HepG2 (cell line): ENCODE results near the gene CHST3. TPM values are rescaled to one million over a fixed set of nuclear protein-coding genes. Genes with fewer than 3 reads are reported as not detected.
A peak's percentile ranks its signal among the peaks of the same experiment; 100 is the strongest.

Source experiments
- BHLHE40 ChIP-seq: IDR thresholded peaks from 2 replicates; pipeline ENCODE4 v1.6.1; 2011; ENCODE audit warnings: low read length, improper control_type of control experiment
- CBFB ChIP-seq: sonication (generic); formaldehyde crosslinking; IDR thresholded peaks from 2 replicates; pipeline ENCODE4 v1.4.0; 2020; ENCODE audit warnings: missing genetic modification reagents
- CBX1 ChIP-seq: IDR thresholded peaks from one replicate; pipeline ENCODE4 v1.6.1; 2016; ENCODE audit warnings: antibody characterized with exemption, low read depth
- CHD2 ChIP-seq: IDR thresholded peaks from 2 replicates; pipeline ENCODE4 v1.6.1; 2011; ENCODE audit warnings: low read depth, low read length, improper control_type of control experiment
- EED ChIP-seq: sonication (generic); formaldehyde crosslinking; IDR thresholded peaks from 2 replicates; pipeline ENCODE4 v1.5.0; 2020; ENCODE audit warnings: mild to moderate bottlenecking, missing genetic modification reagents
- HDAC2 ChIP-seq: sonication (generic); formaldehyde crosslinking; IDR thresholded peaks from 2 replicates; pipeline ENCODE4 v1.4.0; 2020; ENCODE audit warnings: missing genetic modification reagents
- KLF12 ChIP-seq: sonication (generic); formaldehyde crosslinking; IDR thresholded peaks from 2 replicates; pipeline ENCODE4 v1.4.0; 2020; ENCODE audit warnings: missing genetic modification reagents, borderline replicate concordance
- RAD51 ChIP-seq: fragments of 450-650 bp; IDR thresholded peaks from 2 replicates; pipeline ENCODE4 v1.6.1; 2016; ENCODE audit warnings: borderline replicate concordance
- SOX5 ChIP-seq: IDR thresholded peaks from 2 replicates; pipeline ENCODE4 v1.6.1; 2016; ENCODE audit warnings: borderline replicate concordance
- TAF15 ChIP-seq: fragments of 200-400 bp; formaldehyde crosslinking; IDR thresholded peaks from one replicate; pipeline ENCODE4 v1.6.1; 2018; ENCODE audit warnings: mild to moderate bottlenecking, low read depth, low read length; ENCODE audit not compliant: poor library complexity, severe bottlenecking
- ZFP36L1 ChIP-seq: sonication (generic); formaldehyde crosslinking; IDR thresholded peaks from 2 replicates; pipeline ENCODE4 v1.8.0; 2022; ENCODE audit warnings: mild to moderate bottlenecking, missing genetic modification reagents, moderate library complexity
- ZNF251 ChIP-seq: sonication (generic); formaldehyde crosslinking; IDR thresholded peaks from 2 replicates; pipeline ENCODE4 v1.9.0; 2021; ENCODE audit warnings: mild to moderate bottlenecking, missing genetic modification reagents
- ZNF274 ChIP-seq: sonication (generic); formaldehyde crosslinking; IDR thresholded peaks from 2 replicates; pipeline ENCODE4 v1.5.1; 2020; ENCODE audit warnings: mild to moderate bottlenecking, missing genetic modification reagents
- ZNF343 ChIP-seq: sonication (generic); formaldehyde crosslinking; IDR thresholded peaks from 2 replicates; pipeline ENCODE4 v1.4.0; 2020; ENCODE audit warnings: mild to moderate bottlenecking, missing genetic modification reagents
- ZNF816 ChIP-seq: sonication (generic); formaldehyde crosslinking; IDR thresholded peaks from 2 replicates; pipeline ENCODE4 v1.8.0; 2022; ENCODE audit warnings: missing genetic modification reagents, mild to moderate bottlenecking, borderline replicate concordance
- polyA plus RNA-seq, 8 experiments: library from polyadenylated mRNA; depleted of rRNA in 3 of 8; stranded (reverse) in 7 of 8; unstranded in 1 of 8; fragments of >200 nt; fragmentation: Illumina TruSeq in 4 of 8; extraction: Trizol in 4 of 8; gene quantifications; 2 replicates each; pipeline versions ENCODE4 v1.2.1 to v1.2.3, GENCODE V29; 2011 to 2016; ENCODE audit warnings: low read depth in 4 of 8, missing spikeins in 1 of 8, mixed read lengths in 1 of 8; ENCODE audit not compliant: insufficient read depth in 1 of 8
- total RNA-seq, 5 experiments: library from RNA; depleted of rRNA; stranded (reverse); fragments of >200 nt; fragmentation: Illumina TruSeq; extraction: Trizol; gene quantifications; 2 replicates each; pipeline ENCODE4 v1.2.3, GENCODE V29; 2016; ENCODE audit warnings: low read depth in 1 of 5
- TF ChIP-seq, protein P1 (sequence below): IDR thresholded peaks from 2 replicates; pipeline ENCODE4 v1.6.1; 2016
- TF ChIP-seq, protein P2 (sequence below): sonication (generic); formaldehyde crosslinking; IDR thresholded peaks from one replicate; pipeline ENCODE4 v1.5.1; 2020; ENCODE audit warnings: mild to moderate bottlenecking, missing genetic modification reagents; ENCODE audit errors: not compliant biosample characterization
- TF ChIP-seq, protein P3 (sequence below): sonication (generic); formaldehyde crosslinking; IDR thresholded peaks from 2 replicates; pipeline ENCODE4 v1.8.0; 2022; ENCODE audit warnings: missing genetic modification reagents, mild to moderate bottlenecking, borderline replicate concordance
- TF ChIP-seq, protein P4 (sequence below): sonication (generic); formaldehyde crosslinking; IDR thresholded peaks from 2 replicates; pipeline ENCODE4 v1.4.0; 2020; ENCODE audit warnings: missing genetic modification reagents

CHST3 gene
- total and polyA plus RNA-seq, 2 of the 13 experiments (the other 11 are each of a cell fraction or from before 2014, with no cell fraction given), result 7.2 to 18.7 TPM

DNA sequence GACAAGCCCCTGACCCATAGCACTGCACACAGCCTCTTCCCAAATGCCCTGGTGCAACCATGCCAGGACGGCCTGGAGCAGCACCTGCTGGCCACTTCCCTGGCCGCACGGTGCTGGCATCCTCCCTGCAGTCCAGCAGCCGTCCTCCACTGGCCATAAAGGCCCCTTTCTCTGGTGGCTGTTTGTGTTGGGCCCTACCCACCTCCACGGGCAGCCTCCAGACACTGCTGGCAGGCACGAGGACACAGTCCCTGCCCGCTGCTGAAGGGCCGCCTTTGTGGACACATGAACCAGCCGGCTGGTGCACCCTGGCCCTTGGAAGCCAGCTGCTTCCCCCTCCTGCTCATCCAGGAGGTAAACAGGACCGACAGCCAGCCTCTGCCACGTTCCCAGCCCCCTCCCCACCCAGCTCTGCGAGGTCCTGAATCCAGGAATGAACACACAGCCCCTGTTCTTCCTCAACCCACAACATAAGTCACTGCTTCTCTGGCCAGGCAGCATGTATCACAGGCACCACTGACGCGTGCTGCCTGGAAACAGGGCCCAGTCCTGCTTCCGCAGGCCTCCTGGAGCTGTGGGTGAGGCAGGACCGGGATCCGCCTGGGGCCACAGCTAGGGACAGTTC lies 80.3 kb downstream of the CHST3 start (continued):
- TF ChIP-seq ZNF251 (CRISPR knock-in tag) (no peak), CHD2 (no peak), SOX5 (CRISPR knock-in tag) (no peak), EED (CRISPR knock-in tag) (peak; percentile 22; the same call in 1 of the 2 replicates), TAF15 (no peak), ZFP36L1 (0 out of 2 replicates have a peak, but pooled peaks have one; percentile 49), HDAC2 (CRISPR knock-in tag) (peak; percentile 88), BHLHE40 (no peak), ZNF343 (CRISPR knock-in tag) (no peak), CBX1 (peak; percentile 29), ZNF816 (no peak), RAD51 (no peak), CBFB (CRISPR knock-in tag) (no peak), KLF12 (no peak), ZNF274 (0 out of 2 replicates have a peak, but pooled peaks have one; percentile 30)
- TF ChIP-seq, protein P1, sequence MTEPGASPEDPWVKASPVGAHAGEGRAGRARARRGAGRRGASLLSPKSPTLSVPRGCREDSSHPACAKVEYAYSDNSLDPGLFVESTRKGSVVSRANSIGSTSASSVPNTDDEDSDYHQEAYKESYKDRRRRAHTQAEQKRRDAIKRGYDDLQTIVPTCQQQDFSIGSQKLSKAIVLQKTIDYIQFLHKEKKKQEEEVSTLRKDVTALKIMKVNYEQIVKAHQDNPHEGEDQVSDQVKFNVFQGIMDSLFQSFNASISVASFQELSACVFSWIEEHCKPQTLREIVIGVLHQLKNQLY (CRISPR knock-in tag), result 0 out of 2 replicates have a peak, but pooled peaks have one; percentile 3
- TF ChIP-seq, protein P2, sequence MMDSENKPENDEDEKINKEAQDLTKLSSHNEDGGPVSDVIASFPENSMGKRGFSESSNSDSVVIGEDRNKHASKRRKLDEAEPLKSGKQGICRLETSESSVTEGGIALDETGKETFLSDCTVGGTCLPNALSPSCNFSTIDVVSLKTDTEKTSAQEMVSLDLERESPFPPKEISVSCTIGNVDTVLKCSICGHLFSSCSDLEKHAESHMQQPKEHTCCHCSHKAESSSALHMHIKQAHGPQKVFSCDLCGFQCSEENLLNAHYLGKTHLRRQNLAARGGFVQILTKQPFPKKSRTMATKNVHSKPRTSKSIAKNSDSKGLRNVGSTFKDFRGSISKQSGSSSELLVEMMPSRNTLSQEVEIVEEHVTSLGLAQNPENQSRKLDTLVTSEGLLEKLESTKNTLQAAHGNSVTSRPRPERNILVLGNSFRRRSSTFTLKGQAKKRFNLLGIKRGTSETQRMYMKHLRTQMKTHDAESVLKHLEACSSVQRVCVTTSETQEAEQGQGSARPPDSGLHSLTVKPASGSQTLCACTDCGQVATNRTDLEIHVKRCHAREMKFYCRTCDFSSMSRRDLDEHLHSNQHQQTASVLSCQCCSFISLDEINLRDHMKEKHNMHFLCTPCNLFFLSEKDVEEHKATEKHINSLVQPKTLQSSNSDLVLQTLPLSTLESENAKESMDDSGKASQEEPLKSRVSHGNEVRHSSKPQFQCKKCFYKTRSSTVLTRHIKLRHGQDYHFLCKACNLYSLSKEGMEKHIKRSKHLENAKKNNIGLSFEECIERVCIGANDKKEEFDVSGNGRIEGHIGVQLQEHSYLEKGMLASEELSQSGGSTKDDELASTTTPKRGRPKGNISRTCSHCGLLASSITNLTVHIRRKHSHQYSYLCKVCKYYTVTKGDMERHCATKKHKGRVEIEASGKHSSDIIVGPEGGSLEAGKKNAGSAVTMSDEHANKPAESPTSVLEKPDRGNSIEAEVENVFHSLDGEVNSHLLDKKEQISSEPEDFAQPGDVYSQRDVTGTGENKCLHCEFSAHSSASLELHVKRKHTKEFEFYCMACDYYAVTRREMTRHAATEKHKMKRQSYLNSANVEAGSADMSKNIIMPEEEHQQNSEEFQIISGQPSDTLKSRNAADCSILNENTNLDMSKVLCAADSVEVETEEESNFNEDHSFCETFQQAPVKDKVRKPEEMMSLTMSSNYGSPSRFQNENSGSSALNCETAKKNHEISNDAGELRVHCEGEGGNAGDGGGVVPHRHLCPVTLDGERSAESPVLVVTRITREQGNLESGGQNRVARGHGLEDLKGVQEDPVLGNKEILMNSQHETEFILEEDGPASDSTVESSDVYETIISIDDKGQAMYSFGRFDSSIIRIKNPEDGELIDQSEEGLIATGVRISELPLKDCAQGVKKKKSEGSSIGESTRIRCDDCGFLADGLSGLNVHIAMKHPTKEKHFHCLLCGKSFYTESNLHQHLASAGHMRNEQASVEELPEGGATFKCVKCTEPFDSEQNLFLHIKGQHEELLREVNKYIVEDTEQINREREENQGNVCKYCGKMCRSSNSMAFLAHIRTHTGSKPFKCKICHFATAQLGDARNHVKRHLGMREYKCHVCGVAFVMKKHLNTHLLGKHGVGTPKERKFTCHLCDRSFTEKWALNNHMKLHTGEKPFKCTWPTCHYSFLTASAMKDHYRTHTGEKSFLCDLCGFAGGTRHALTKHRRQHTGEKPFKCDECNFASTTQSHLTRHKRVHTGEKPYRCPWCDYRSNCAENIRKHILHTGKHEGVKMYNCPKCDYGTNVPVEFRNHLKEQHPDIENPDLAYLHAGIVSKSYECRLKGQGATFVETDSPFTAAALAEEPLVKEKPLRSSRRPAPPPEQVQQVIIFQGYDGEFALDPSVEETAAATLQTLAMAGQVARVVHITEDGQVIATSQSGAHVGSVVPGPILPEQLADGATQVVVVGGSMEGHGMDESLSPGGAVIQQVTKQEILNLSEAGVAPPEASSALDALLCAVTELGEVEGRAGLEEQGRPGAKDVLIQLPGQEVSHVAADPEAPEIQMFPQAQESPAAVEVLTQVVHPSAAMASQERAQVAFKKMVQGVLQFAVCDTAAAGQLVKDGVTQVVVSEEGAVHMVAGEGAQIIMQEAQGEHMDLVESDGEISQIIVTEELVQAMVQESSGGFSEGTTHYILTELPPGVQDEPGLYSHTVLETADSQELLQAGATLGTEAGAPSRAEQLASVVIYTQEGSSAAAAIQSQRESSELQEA, result no peak
- TF ChIP-seq, protein P3, sequence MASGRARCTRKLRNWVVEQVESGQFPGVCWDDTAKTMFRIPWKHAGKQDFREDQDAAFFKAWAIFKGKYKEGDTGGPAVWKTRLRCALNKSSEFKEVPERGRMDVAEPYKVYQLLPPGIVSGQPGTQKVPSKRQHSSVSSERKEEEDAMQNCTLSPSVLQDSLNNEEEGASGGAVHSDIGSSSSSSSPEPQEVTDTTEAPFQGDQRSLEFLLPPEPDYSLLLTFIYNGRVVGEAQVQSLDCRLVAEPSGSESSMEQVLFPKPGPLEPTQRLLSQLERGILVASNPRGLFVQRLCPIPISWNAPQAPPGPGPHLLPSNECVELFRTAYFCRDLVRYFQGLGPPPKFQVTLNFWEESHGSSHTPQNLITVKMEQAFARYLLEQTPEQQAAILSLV (CRISPR knock-in tag), result no peak
- TF ChIP-seq, protein P4, sequence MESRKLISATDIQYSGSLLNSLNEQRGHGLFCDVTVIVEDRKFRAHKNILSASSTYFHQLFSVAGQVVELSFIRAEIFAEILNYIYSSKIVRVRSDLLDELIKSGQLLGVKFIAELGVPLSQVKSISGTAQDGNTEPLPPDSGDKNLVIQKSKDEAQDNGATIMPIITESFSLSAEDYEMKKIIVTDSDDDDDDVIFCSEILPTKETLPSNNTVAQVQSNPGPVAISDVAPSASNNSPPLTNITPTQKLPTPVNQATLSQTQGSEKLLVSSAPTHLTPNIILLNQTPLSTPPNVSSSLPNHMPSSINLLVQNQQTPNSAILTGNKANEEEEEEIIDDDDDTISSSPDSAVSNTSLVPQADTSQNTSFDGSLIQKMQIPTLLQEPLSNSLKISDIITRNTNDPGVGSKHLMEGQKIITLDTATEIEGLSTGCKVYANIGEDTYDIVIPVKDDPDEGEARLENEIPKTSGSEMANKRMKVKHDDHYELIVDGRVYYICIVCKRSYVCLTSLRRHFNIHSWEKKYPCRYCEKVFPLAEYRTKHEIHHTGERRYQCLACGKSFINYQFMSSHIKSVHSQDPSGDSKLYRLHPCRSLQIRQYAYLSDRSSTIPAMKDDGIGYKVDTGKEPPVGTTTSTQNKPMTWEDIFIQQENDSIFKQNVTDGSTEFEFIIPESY (CRISPR knock-in tag), result peak; percentile 36; the same call in 1 of the 2 replicates
